IPS-15b (cell line): ENCODE results near the gene CAAP1.

Experiments used
- H3K27me3 ChIP-seq: one replicate; pipeline ENCODE4 v1.6.1; 2013; ENCODE audit warnings: low read length; ENCODE audit not compliant: control insufficient read depth, insufficient read depth
- H3K36me3 ChIP-seq: one replicate; pipeline ENCODE4 v1.6.1; 2013; ENCODE audit warnings: low read length; ENCODE audit not compliant: control insufficient read depth, insufficient read depth
- H3K4me1 ChIP-seq: one replicate; pipeline ENCODE4 v1.6.1; 2013; ENCODE audit warnings: mild to moderate bottlenecking, low read length; ENCODE audit not compliant: control insufficient read depth, insufficient read depth
- H3K4me3 ChIP-seq: one replicate; pipeline ENCODE4 v1.5.1; 2013; ENCODE audit warnings: low read depth, low read length
- H3K9ac ChIP-seq: one replicate; pipeline ENCODE4 v1.6.1; 2013; ENCODE audit warnings: low read depth, mild to moderate bottlenecking, low read length
- H3K9me3 ChIP-seq: one replicate; pipeline ENCODE4 v1.6.1; 2013; ENCODE audit warnings: mild to moderate bottlenecking, low read length; ENCODE audit not compliant: control insufficient read depth, insufficient read depth

CAAP1 gene

DNA sequence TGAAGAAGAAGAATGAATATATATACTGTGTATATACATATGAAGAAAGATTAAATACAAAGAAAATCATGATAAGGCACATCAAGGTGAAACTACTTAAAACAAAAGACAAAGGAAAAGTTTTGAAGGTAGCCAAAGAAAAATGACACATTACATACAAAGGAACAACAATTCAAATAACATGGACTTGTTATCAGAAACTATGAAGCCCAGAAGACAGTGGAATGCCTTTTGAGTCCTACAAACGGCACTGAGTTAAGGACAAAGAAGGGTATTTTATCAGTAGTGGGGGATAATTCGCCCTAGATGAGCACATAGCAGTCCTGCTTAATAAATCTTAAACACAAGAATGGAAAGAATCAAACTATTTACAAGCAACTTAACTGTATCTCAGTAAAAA is 77.8 kb downstream of the CAAP1 start:
- Histone ChIP-seq H3K27me3 (no peaks in the 10 kb centered on the region), H3K4me1 (no peaks in the 10 kb centered on the region), H3K4me3 (no peak overlapping the region), H3K36me3 (no peaks in the 10 kb centered on the region), H3K9me3 (no peaks in the 10 kb centered on the region), H3K9ac (no peak overlapping the region)

DNA sequence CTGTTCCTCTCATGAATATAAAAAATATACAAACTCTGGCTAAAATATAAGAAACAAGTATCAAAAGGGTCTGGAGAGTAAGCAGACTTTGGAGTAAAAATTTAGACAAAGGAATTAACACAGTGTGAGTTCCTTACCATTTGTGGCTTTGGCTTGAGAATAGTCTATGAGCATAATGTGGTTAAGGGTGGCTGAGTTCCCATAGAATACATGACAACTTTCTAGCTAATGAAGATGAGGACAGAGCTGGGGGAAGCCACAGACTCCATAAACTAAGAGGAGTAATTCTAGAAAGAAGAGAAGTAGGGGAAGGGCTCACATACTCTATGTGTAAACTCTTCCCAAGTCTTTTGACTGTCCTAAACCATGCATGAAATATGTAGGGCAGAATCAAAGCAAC is 79.4 kb downstream of the CAAP1 start:
- Histone ChIP-seq H3K27me3 (no peaks in the 10 kb centered on the region), H3K9ac (no peak overlapping the region), H3K4me1 (no peaks in the 10 kb centered on the region), H3K36me3 (no peaks in the 10 kb centered on the region), H3K4me3 (no peak overlapping the region), H3K9me3 (no peaks in the 10 kb centered on the region)

DNA sequence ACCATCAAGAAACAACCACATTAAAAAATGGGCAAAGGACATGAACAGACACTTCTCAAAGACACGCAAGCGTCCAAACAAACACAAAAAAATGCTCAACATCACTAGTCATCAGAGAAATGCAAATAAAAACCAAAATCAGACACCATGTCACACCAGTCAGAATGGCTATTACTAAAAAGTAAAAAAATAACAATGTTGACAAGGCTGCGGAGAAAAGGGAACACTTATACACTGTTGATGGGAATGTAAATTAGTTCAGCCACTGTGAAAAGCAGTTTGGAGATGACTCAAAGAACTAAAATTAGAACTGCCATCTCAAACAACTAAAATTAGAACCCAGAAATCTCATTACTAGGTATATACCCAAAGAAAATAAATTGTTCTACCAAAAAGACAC is 80.4 kb downstream of the CAAP1 start:
- no peaks in the 10 kb centered on the region for H3K4me1 ChIP-seq
- no peaks in the 10 kb centered on the region for H3K27me3 ChIP-seq
- no peaks in the 10 kb centered on the region for H3K9me3 ChIP-seq
- H3K36me3 ChIP-seq, result no peaks in the 10 kb centered on the region
- H3K4me3 ChIP-seq, result no peak overlapping the region
- no peak overlapping the region for H3K9ac ChIP-seq

DNA sequence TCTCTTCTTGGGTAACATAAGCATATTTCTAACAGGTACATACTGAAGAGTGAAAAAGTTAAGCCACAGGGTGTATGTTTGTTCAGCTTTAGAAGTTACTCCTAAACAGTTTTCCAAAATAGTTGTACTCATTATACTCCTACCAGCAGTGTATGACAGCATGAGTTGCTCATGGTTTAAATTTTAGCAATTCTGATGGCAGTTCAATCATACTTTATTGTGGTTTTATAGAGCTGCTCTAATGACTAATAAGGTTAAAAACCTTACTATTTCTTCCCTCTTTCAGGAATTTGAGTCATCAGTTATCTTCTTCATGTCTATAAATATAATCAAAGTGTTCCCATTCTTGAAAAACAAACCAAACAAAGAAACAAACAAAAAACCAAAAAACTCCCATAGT is 81.5 kb downstream of the CAAP1 start:
- Histone ChIP-seq H3K9me3 (no peaks in the 10 kb centered on the region), H3K36me3 (no peaks in the 10 kb centered on the region), H3K4me3 (no peak overlapping the region), H3K27me3 (no peaks in the 10 kb centered on the region), H3K9ac (no peak overlapping the region), H3K4me1 (no peaks in the 10 kb centered on the region)

DNA sequence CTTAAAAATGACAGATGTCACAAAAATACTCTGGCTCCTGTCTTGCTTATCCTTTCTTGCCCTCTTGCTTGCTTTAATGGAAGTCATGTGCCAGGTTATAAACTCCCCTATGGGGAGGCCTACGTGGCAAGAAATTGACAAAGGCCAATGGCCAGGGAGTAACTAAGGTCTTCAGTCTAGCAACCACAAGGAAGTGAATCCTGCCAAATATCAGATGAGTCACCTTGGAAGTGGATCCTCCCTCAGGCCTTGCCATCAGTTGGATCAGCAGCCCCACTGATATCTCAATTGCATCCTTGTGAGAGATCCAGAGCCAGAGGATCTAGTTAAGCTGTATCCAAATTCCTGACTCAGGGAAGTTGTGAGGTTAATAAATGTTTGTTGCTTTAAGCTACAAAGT is 82.8 kb downstream of the CAAP1 start:
- Histone ChIP-seq H3K4me1 (no peaks in the 10 kb centered on the region), H3K27me3 (no peaks in the 10 kb centered on the region), H3K9me3 (no peaks in the 10 kb centered on the region), H3K9ac (no peak overlapping the region), H3K4me3 (no peak overlapping the region), H3K36me3 (no peaks in the 10 kb centered on the region)

DNA sequence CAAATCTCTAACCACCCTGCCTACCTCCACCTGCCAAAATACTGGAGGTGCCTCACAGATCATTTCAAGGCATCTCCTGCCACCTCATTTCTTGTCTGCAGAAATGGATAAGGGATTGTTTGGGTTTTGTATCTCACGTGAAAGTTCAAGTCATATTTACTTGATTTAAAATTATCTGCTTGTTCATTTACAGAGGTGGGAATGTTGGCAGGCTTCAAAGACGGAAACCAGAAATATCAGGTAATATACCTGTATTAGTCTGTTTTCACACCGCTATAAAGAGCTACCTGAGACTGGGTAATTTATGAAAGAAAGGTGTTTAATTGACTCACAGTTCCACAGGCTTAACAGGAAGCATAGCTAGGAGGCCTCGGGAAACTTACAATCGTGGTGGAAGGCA is 85.4 kb downstream of the CAAP1 start:
- no peak overlapping the region for H3K9ac ChIP-seq
- H3K36me3 ChIP-seq, result no peaks in the 10 kb centered on the region
- no peak overlapping the region for H3K4me3 ChIP-seq
- no peaks in the 10 kb centered on the region for H3K27me3 ChIP-seq
- no peaks in the 10 kb centered on the region for H3K9me3 ChIP-seq
- no peaks in the 10 kb centered on the region for H3K4me1 ChIP-seq

DNA sequence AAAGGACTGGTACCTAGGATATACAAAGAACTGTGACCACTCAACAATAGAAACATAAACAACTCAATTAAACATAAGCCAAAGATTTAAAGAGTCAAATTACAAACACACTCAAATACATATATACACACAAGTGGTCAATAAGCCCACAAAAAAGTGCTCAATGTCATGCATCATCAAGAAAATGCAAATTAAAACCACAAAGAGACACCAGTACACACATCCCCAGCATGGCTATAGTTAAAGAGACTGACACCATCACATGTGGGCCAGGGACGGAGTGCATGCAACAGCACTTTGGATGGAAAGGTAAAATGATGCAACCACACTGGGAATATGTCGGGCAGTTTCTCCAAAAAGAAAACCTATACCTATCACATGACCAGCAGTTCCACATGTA is 89.7 kb downstream of the CAAP1 start:
- no peaks in the 10 kb centered on the region for H3K9me3 ChIP-seq
- no peaks in the 10 kb centered on the region for H3K27me3 ChIP-seq
- no peaks in the 10 kb centered on the region for H3K36me3 ChIP-seq
- H3K9ac ChIP-seq, result no peak overlapping the region
- peaks cover 7% of the 10 kb centered on the region for H3K4me1 ChIP-seq
- no peak overlapping the region for H3K4me3 ChIP-seq

DNA sequence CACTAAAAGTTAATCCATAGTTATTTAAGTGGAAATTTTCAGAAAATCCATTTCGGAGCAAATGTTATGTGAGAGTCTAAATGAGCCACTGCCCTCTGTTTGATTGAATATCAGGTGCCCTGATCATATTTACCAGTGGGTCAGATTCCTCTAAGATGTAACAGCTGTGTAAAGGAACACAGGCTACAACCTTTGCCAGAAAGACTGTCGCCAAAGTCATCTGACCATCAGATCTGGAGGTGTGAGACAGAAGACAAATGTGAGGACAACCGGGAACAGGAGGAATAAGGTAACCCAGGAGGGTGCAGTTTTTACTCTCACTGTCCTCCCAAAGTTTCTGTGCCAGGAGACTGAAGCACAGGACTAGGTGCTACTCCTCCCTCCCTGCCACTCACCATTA is 90.8 kb downstream of the CAAP1 start:
- Histone ChIP-seq H3K9ac (no peak overlapping the region), H3K27me3 (no peaks in the 10 kb centered on the region), H3K36me3 (no peaks in the 10 kb centered on the region), H3K9me3 (no peaks in the 10 kb centered on the region), H3K4me3 (no peak overlapping the region), H3K4me1 (peaks cover 7% of the 10 kb centered on the region)

DNA sequence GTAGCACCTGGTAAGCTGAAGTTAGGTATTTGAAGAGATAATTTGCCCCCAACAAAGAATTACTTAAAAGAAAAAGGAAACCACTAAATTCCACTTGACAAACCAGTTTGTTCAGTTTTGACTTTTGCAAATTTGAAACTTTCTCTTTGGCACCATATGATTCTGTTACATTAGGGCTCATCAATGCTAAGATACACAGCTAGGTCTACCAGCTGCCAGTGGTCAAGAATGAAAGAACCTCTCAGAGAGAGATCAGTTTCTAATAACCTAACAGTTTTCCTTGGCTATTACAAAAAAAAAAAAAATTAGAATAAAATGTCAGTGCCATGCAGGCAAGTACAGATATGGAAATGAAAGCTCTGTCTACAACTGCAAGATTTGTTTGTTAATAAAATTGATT is 92.3 kb downstream of the CAAP1 start:
- Histone ChIP-seq H3K36me3 (no peaks in the 10 kb centered on the region), H3K4me3 (no peak overlapping the region), H3K9ac (no peak overlapping the region), H3K4me1 (peaks cover 9% of the 10 kb centered on the region), H3K27me3 (no peaks in the 10 kb centered on the region), H3K9me3 (no peaks in the 10 kb centered on the region)

DNA sequence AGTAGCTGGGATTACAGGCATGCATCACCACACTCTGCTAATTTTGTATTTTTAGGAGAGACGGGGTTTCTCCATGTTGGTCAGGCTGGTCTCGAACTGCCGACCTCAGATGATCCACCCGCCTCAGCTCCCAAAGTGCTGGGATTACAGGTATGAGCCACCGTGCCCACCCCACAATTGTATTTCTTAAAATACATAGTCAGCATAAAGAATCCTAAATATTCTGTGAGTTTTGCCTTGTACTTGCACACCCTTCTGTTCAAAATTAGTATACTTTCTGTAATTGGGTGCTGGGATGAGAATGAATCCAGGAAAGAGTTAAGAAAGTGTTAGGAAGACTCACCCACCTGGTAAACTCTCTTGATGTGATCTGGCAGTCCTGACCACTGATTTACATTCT is 101.3 kb downstream of the CAAP1 start:
- H3K27me3 ChIP-seq, result no peaks in the 10 kb centered on the region
- H3K36me3 ChIP-seq, result no peaks in the 10 kb centered on the region
- H3K4me1 ChIP-seq, result peaks cover 8% of the 10 kb centered on the region
- no peak overlapping the region for H3K9ac ChIP-seq
- H3K4me3 ChIP-seq, result no peak overlapping the region
- H3K9me3 ChIP-seq, result no peaks in the 10 kb centered on the region
